Measurements from ENCODE around the gene SCTR.

GRCh38 chr2:119475225-119475856 lies 48.9 kb downstream of the SCTR start:
- TF ChIP-seq CTCF (IDR thresholded peaks at IDR 0.05 in 8 of 11, conservative IDR thresholded peaks at IDR 0.05 in 3 of 11) (no peak), POLR2A (IDR thresholded peaks at IDR 0.05) (no peak), POLR2AphosphoS5 (IDR thresholded peaks at IDR 0.05) (no peak)
